GM18526 (cell line): Measurements from ENCODE around the gene ITIH4.

Source experiments
- POLR2A ChIP-seq: IDR thresholded peaks from 3 replicates; pipeline ENCODE4 v1.6.1; 2011; ENCODE audit not compliant: insufficient read length; ENCODE audit errors: extremely low read depth

Gene ITIH4

DNA sequence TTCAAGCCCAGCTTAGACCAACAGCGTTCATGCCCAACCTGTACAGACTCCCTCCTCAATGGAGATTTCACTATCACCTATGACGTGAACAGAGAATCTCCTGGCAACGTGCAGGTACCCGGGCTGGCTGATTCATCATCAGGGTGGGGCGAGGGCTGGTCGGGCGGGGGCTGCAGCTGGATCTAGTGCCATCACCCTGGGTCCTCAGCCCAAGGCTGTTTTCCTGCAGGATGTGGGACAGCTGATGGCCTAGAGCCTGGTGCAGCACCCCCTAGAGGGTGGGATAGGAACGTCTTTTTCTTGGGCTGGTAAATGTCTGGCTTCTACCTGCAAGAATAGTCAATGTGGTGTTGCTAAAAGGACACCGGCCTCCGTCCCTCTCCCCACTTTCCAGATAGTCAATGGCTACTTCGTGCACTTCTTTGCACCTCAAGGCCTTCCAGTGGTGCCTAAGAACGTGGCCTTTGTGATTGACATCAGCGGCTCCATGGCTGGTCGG lies 31.4 kb downstream of the ITIH4 start:
- TF ChIP-seq POLR2A, result no peak

DNA sequence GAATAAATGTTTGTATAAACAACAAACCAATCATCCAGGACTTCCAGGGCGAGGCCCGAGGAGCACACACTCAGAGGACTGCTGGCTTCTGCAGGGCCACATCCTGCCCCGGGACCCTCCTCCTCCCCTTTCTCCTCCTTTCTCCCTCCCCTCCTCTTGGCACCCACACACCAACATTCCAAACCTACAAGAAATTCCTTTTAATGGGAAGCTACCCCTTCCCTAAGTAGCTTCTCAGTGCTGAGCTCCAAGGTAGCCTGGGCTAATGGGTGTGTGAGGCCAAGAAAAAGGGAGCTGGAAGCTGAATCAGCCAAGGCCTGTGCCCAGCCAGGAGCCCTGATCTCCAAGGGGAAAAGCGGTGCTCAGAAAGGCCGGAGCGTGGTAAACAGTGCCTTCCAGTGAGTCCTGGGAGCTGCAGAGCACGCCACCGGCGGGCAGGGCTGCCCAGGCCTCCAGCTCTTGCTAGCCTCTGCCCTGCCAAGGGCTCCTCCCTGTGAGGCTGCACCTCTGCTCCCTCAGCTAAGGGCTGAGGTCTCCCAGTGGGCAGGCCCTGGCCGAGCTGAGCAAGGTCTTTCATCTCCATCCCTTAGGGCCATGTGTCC lies 32.0 kb downstream of the ITIH4 start:
- no peak for TF ChIP-seq POLR2A

DNA sequence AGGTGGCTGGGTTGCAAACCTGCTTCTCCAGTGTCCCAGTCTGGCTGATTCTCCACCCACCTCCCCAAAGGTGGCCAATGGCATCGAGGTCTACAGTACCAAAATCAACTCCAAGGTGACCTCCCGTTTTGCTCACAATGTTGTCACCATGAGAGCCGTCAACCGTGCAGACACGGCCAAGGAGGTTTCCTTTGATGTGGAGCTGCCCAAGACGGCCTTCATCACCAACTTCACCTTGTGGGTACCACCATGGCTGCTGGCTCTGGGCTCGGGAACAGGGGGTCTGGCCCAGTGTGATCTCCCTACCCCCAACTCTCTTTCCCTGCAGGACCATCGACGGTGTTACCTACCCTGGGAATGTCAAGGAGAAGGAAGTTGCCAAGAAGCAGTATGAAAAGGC lies 34.1 kb downstream of the ITIH4 start:
- no peak for TF ChIP-seq POLR2A

DNA sequence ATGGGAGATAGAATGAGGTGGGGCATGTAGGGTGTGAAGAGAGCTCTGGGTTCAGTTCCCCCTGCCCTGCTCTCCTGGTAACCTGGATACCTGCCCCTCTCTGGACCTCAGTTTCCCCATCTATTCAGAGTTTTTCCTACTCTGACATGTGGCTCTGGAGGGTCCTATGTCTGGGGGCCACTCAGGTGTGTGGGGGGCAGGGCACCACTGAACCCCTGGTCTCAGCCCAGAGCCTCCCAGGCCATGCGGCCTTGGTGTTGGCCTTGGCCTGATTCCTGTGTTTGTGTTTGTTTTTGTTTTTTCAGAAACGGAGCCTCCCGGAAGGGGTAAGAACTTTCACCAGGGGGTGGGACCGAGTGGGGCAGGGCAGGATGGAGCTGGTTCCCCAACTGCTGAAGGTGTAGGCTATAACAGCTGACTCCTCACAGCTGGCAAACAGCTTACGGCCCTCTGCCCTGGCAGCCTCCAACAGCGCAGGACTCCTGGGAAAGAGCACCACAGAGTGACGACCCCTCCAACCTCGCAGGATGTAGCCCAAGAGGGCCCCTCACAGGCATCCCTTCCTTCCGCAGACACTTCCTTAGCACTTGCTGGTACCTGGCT lies 35.1 kb downstream of the ITIH4 start:
- TF ChIP-seq POLR2A, result no peak

DNA sequence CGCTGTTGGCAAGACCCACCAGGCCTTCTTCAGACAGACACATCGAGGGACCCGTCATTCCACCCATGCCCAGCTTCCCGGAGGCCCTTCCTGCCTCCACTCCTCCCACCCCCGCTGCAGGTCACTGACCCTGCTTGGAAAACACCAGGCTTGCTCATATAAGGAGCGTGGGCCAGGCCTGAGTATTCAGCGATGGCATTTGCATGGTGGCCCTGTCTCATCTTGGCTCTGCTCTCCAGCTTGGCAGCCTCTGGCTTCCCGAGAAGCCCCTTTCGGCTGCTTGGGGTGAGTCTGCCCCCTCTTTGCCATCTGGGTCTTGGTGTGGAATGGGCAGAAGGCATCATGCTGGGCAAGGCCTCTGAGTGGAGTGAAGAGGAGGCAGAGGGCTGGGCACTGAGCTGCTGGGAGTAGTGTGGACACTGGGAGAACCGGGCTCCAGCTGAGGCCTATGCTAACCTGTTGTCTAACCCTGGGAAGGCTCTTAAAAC lies 35.8 kb downstream of the ITIH4 start, which contains the start of gene ITIH3:
ITIH3 (plus strand) TSS at position 185 of the 488 bp plus-strand sequence; CDS start at position 193, 8 bp downstream.
- no peak for TF ChIP-seq POLR2A

DNA sequence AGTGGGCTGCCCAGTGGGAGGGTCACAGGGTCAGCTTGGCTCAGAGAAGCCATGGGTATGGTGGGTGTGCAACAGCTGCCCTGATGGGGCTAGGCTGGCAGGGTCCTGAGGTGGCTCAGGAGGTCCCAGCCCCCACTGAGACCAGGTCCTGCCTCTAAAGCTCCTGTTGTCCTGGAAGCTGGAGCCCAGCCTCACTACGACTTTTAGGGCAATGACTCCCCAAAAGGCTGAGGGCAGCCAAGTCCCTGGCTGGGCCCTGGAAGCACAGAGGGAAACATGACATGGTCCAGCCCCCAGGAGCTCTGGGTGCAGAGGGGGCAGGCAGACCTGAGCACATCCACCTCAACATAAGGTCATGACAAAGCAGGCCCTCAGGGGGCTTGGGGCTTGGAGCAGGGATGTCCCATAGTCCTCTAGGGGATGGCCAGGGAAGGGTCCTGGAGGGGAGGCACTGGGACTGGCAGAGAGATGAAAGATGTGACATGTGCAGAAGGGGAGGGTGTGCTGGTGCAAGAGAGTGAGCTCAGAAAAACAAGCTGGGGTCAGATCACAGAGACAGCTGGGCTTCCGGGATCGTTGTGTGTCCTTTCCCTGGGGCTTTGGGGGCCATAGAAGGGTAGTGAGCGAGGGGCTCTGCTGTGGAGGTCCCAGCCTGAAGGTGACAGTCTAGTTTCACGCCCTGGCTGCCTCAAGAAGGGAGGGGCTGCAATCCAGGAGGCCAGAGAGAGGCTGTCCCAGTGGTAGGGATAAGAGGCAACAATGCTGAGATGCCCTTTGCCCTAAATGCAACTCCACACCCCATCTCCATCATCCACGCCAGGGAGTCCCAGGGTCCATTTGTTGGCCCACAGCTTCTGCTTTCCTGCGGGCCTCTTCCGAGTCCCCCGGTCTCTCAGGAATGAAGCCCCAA lies 36.5 kb downstream of the ITIH4 start:
- TF ChIP-seq POLR2A, result no peak

DNA sequence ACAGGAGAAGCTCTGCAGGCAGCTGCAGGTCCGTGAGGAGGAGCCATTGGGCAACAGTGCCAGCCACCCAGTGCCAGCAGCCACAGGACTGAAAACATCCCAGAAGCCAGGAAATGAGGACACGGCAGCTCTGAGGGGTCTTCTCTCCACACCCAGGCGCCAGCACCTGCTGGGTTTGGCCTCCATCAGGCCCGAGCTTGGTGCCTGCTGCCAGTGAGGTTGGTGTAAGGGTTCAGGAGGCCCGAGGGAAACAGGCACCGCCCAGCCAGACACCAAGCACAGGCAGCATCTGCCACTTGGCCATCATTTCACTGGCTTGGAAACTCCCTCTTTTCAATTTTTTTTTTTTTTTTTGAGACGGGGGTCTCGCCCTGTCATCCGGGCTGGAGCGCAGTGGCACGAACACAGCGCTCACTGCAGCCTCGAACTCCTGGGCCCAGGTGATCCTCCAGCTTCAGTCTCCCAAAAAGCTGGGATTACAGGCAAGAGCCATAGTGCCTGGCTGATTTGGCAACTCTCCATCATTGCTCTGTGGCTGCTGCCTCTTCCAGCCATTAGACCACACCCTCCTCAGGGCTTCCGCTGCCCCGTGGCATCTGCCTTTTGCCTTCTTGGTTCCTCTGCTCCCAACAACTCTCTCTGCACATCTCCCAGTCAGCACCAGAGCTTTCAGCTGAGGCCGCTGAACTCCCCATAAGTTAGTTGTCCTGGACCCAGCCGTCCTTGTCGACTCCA lies 37.3 kb downstream of the ITIH4 start:
- TF ChIP-seq POLR2A, result no peak

DNA sequence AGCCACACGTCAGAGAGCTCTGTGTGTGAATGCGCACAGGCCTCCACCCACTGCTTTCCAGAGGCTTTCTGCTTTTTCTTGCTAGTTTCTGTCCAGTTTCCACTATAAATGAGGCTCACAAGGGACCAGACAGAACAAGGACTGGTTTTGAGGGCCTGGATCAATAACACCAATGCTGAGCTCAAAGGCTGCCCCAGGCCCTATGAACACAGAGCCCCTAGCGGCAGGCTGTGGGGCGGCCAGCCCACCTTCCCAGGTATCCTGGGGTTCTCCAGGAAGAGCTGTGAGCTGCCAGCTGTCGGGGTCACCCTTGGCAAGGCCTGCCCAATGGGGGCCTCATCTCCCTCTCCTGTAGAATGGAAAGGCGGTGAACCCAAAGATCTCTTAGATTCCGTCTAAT lies 38.1 kb downstream of the ITIH4 start:
- no peak for TF ChIP-seq POLR2A

DNA sequence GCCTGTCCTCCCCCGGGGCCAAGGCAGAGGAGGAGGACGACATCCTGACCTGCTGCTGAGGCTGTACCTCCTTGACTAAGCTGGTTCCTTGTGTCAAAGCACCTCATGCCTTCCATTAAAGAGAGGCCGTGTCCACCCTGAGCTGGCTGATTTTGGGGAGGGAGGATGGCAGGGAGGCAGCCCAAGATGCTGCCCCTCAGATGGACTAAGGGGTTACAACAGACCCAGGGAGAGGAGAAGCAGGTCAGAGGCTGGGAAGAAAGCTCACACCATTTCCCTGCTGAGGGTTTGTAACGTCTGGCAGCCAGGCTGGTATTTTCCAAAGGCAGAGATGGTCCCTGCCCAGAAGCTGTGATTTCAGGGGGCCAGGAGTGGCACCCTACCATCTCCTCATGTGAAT lies 38.5 kb downstream of the ITIH4 start:
- no peak for TF ChIP-seq POLR2A

DNA sequence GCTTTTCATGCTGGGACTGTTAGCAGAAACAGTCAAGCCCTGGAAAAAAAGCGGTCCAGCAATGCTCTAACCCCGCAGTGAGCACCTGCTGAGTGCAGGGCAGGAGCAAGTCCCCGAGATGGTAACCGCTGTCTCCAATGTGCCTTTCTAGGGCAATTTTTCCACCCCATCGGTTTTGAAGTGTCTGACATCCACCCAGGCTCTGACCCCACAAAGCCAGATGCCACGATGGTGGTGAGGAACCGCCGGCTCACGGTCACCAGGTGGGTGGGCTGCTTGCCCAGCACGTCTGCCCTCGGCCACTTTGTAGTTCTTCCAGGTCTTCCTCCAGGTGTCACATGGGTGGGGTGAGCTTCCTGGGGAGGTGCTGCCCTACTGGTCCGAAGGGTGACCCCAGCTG lies 39.1 kb downstream of the ITIH4 start:
- no peak for TF ChIP-seq POLR2A

DNA sequence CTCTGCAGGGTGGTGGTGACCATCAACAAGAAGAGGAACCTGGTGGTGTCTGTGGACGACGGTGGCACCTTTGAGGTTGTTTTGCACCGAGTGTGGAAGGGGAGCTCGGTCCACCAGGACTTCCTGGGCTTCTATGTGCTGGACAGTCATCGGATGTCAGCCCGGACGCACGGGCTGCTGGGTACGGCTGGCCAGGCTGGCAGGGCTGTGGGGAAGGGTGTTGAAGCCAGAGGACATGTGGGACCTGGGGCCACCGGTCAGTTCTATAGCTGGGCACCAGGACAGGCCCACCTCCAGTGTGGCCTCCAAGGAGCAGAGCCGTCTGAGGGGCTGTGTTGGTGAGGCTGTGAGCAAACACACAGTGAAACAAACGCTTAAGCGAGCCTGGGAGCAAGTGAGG lies 39.7 kb downstream of the ITIH4 start:
- TF ChIP-seq POLR2A, result no peak

DNA sequence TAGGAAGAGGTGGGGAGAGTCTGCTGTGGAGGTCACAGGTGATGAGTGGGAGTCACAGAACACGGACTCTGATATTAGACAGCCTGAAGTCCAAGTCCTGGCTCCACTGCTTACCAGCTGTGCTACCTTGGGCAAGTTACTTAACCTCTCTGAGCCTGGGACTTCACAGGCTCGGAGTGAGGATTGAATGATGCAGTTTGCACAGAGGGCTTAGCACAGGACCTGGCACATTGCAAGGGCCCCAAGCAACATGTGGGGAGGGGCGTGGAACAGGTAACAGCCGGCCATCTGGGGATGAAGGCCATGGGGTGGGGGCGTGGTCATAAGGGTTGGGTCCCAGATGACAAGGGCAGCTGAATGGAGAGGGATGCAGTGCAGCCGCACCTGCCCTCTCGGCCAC lies 40.1 kb downstream of the ITIH4 start:
- TF ChIP-seq POLR2A, result no peak

DNA sequence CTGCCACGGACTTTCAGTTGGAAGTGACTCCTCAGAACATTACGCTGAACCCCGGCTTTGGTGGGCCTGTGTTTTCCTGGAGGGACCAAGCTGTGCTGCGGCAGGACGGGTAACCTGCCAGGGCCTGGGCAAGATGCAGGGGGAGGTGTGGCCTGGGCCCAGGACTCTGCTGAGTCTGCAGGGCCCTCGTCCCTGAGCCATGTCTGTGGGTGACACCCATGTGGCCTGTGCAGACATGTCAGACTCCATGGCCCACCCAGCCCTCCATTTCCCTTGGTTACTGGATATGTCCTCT lies 40.8 kb downstream of the ITIH4 start:
- TF ChIP-seq POLR2A, result no peak

DNA sequence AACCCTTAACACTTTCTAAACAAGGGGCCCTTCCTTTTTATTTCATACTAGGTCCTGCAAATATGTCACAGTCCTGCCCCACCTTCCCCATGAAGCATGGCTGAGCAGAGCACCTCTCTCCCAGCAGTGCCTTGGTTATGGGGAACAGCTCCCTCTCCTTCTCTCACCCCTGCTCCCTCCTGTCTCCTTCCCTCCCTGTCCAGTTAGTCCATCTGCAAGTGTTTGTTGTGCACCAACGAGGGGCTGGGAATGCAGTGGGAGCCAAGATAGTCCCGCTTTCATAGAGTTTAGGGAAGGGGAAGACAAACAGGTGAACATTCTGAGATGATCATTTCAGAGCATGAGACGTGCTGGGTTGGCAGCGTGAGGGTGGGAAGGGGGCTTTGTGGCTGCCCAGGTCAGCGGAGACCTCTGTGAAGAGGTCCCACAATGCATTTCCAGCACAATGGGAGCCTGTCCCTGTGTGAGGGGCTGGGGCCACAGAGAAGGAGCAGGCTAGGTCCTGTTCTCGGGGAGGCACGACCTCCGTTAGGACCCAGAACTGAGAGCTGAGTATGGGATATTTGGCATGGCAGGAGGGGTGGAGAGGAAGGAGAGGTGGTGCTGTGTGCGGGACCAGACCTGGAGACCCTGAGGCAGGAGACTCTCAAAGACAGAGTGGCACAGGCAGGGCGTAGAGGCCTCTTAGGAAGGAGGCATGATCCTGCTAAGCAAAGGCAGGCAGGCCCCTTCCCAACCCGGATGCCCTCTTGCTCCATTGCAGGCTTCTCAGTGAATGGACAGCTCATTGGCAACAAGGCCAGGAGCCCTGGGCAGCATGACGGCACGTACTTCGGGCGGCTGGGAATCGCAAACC lies 41.4 kb downstream of the ITIH4 start:
- TF ChIP-seq POLR2A, result no peak
